ENCODE data around the gene REV3L. TPM values are rescaled to one million over a fixed set of nuclear protein-coding genes. Genes with fewer than 3 reads are reported as not detected.

The REV3L gene
- total RNA-seq, 1 experiment from 2014 or later = 5.7 TPM

DNA sequence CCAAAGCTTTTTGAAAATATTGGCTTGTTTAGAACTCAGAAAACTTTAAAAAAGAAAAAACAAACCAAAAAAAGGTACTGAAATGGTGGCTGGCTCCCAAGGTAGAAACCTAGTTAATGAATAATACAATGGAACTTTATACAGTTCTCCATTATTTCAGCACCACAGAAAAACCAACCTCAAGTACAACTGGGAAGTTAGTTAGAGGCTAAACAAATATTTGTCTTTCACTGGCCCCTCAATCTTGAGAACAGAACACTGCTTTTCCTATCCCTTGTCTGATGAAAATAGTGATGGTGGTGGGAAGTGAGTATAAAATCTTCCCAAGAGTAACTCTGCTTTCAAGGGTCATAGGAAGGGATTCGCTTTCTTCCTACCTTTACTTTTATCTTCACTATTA lies 126.5 kb downstream of the REV3L start (continued):
- TF ChIP-seq STAT6 (CRISPR knock-in tag; conservative IDR thresholded peaks at IDR 0.05; ENCODE audit: low read depth) (no peak), CDX4 (CRISPR knock-in tag; IDR thresholded peaks at IDR 0.05; ENCODE audit: borderline replicate concordance) (no peak)

GRCh38 chr6:111354758-111355555 lies 128.1 kb downstream of the REV3L start:
- Mint-ChIP-seq H3K4me1 (no peaks in the 10 kb centered on the region), H3K9me3 (no peaks in the 10 kb centered on the region), H3K27ac (no peak overlapping the region), H3K27me3 (ENCODE audit: low read depth) (no peaks in the 10 kb centered on the region), H3K36me3 (no peaks in the 10 kb centered on the region), H3K4me3 (no peak overlapping the region)
- TF ChIP-seq ATF1 (CRISPR knock-in tag; IDR thresholded peaks at IDR 0.05) = no peak
- DNase-seq (ENCODE audit: low spot score) = no peak
- ChIA-PET POLR2A (no interaction called here), CTCF (interaction anchor here (1.4 to 1.5 kb wide), 2 partner anchors 96 to 123 kb away, joined by 3 to 4 read pairs; a partner anchor contains a TSS)
- ATAC-seq = no peak

- DNase-seq (ENCODE audit: low spot score) = no peak
- Mint-ChIP-seq H3K27ac (no peak overlapping the region), H3K4me3 (no peak overlapping the region), H3K27me3 (ENCODE audit: low read depth) (no peaks in the 10 kb centered on the region), H3K4me1 (no peaks in the 10 kb centered on the region), H3K9me3 (no peaks in the 10 kb centered on the region), H3K36me3 (no peaks in the 10 kb centered on the region)
- ChIA-PET CTCF (interaction anchor here (1.4 kb wide), 1 partner anchor 124 kb away, joined by 4 read pairs; no protein-coding TSS in a partner anchor), POLR2A (no interaction called here)
- ATAC-seq = no peak
- TF ChIP-seq ATF1 (CRISPR knock-in tag; IDR thresholded peaks at IDR 0.05) = no peak
- TF ChIP-seq, protein P1, sequence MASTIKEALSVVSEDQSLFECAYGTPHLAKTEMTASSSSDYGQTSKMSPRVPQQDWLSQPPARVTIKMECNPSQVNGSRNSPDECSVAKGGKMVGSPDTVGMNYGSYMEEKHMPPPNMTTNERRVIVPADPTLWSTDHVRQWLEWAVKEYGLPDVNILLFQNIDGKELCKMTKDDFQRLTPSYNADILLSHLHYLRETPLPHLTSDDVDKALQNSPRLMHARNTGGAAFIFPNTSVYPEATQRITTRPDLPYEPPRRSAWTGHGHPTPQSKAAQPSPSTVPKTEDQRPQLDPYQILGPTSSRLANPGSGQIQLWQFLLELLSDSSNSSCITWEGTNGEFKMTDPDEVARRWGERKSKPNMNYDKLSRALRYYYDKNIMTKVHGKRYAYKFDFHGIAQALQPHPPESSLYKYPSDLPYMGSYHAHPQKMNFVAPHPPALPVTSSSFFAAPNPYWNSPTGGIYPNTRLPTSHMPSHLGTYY (CRISPR knock-in tag; IDR thresholded peaks at IDR 0.05) = no peak
- no peak for TF ChIP-seq SMAD3 (CRISPR knock-in tag; IDR thresholded peaks at IDR 0.05; ENCODE audit: borderline replicate concordance)
- TF ChIP-seq KAT7 (CRISPR knock-in tag; IDR thresholded peaks at IDR 0.05; ENCODE audit: borderline replicate concordance) = no peak
- no peak for TF ChIP-seq CREM (CRISPR knock-in tag; IDR thresholded peaks at IDR 0.05)
- no peak for TF ChIP-seq HMGA2 (CRISPR knock-in tag; IDR thresholded peaks at IDR 0.05)
- TF ChIP-seq, protein P2, sequence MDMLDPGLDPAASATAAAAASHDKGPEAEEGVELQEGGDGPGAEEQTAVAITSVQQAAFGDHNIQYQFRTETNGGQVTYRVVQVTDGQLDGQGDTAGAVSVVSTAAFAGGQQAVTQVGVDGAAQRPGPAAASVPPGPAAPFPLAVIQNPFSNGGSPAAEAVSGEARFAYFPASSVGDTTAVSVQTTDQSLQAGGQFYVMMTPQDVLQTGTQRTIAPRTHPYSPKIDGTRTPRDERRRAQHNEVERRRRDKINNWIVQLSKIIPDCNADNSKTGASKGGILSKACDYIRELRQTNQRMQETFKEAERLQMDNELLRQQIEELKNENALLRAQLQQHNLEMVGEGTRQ (CRISPR knock-in tag; IDR thresholded peaks at IDR 0.05) = no peak
- TF ChIP-seq ZNF121 (CRISPR knock-in tag; IDR thresholded peaks at IDR 0.05) = no peak
- no peak for TF ChIP-seq ZNF263 (CRISPR knock-in tag; IDR thresholded peaks at IDR 0.05; ENCODE audit: low read depth)
- no peak for TF ChIP-seq NR3C1 (CRISPR knock-in tag; conservative IDR thresholded peaks at IDR 0.05; ENCODE audit: low read depth)
- no peak for TF ChIP-seq ZNF317 (CRISPR knock-in tag; IDR thresholded peaks at IDR 0.05; ENCODE audit: borderline replicate concordance, low read depth)
- no peak for TF ChIP-seq SMAD4 (CRISPR knock-in tag; IDR thresholded peaks at IDR 0.05)
- no peak for TF ChIP-seq E2F1 (CRISPR knock-in tag; IDR thresholded peaks at IDR 0.05)
- TF ChIP-seq EMX1 (CRISPR knock-in tag; IDR thresholded peaks at IDR 0.05) = no peak
- TF ChIP-seq, protein P3, sequence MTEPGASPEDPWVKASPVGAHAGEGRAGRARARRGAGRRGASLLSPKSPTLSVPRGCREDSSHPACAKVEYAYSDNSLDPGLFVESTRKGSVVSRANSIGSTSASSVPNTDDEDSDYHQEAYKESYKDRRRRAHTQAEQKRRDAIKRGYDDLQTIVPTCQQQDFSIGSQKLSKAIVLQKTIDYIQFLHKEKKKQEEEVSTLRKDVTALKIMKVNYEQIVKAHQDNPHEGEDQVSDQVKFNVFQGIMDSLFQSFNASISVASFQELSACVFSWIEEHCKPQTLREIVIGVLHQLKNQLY (CRISPR knock-in tag; IDR thresholded peaks at IDR 0.05) = no peak
- TF ChIP-seq STAT6 (CRISPR knock-in tag; conservative IDR thresholded peaks at IDR 0.05; ENCODE audit: low read depth) = no peak
- no peak for TF ChIP-seq HMGXB4 (CRISPR knock-in tag; IDR thresholded peaks at IDR 0.05)
- TF ChIP-seq SOX15 (CRISPR knock-in tag; IDR thresholded peaks at IDR 0.05) = no peak
Measured at GRCh38 chr6:111353912-111354462, 129.0 kb downstream of the REV3L start.

All from WTC11 (cell line).